HG02938 (cell line): ENCODE measurements around the gene ZNF37A.
"Not testable (repeated sequence)": the region's sequence is repeated elsewhere in the genome, so short reads cannot be mapped to it uniquely, and the experiment has no call there.

Source experiments
- ATAC-seq: cut with Tn5 transposase; IDR thresholded peaks from one replicate; pipeline ENCODE4 v1.9.1; 2021; ENCODE audit warnings: mild to moderate bottlenecking, moderate library complexity; ENCODE audit not compliant: unreplicated experiment

ZNF37A gene

GRCh38 chr10:38146579-38147333 is 52.6 kb downstream of the ZNF37A start:
- ATAC-seq, result no peak

GRCh38 chr10:38147686-38148085 is 53.5 kb downstream of the ZNF37A start:
- no peak for ATAC-seq

- not testable (repeated sequence) for ATAC-seq
Observed at GRCh38 chr10:38150891-38151463, 56.8 kb downstream of the ZNF37A start.

GRCh38 chr10:38156416-38157269 is 62.5 kb downstream of the ZNF37A start:
- no peak for ATAC-seq

- ATAC-seq, result no peak
Observed at GRCh38 chr10:38157270-38157685, 63.1 kb downstream of the ZNF37A start.

- no peak for ATAC-seq
Observed at GRCh38 chr10:38159004-38159403, 64.9 kb downstream of the ZNF37A start.

GRCh38 chr10:38163617-38164016 is 69.5 kb downstream of the ZNF37A start:
- ATAC-seq, result no peak

GRCh38 chr10:38174336-38174735 is 80.2 kb downstream of the ZNF37A start:
- ATAC-seq, result no peak

- ATAC-seq, result no peak
Observed at GRCh38 chr10:38184477-38184876, 90.3 kb downstream of the ZNF37A start.
